ENCODE measurements around the gene AQR. TPM values are rescaled to one million over a fixed set of nuclear protein-coding genes. Genes with fewer than 3 reads are reported as not detected.

Gene AQR
- total RNA-seq (2014; rRNA removed): 26.1 and 34.2 TPM in 2 replicates
- percentile 85 among the genes with signal in this experiment for Bru-seq, nascent RNA
- BruChase-seq, experiment 1, labeled RNA remaining after a 6-hour chase: percentile 82 among the genes with signal in this experiment
- percentile 84 among the genes with signal in this experiment for BruChase-seq, experiment 2, labeled RNA remaining after a 2-hour chase
- long read RNA-seq, full-length matches to known transcripts: 52 of 68 reads
- long read RNA-seq, partial matches to known transcripts: 8 of 68 reads
- long read RNA-seq, other reads (novel, unspliced or antisense): 8 of 68 reads

DNA sequence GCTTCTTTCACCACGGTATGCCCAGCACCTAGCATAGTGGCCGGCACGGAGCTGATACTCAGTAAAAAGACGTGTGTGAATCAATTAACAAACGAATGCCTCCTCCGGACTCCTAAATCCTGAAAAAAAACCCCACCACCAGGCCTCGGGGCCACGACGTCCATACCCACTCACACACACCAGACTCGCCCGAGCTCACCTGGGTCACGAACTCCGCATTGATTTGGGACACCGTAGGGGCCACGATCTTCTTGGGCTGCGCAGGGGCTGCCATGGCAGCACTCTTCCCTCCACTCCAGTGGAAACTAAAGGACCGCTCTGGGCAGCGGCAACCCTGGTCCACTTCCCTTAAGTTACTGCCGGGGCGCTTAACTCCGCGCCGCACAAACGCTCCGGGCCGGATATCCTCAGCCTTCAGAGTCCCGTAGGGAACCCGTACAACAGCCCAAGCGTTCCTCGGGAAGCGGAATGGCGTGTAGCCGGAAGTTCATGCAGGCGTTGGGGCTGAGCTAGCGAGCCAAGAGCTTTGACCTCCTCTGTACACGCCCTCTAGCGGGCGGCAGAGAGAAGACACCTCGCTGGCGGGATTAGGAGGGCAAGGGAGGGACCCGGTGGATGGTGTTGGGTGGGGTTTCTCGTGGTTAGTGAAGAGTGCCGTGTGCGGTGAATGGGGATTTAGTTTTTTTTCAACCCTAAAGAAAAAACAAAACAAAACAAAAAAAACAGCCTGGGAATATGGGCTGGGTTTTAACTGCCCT, at the start of gene AQR:
AQR (minus strand) TSS at position 403 of the 758 bp plus-strand sequence; CDS start at position 274, 129 bp downstream.
- TSS peak; percentile 75 for BruUV-seq (replicated peaks)
- Histone ChIP-seq H3K4me2 (ENCODE audit: low read length) (peak within 1 kb of the TSS; percentile 81), H3K27me3 (ENCODE audit: low read length) (no peaks in the 10 kb centered on the region), H3K9ac (ENCODE audit: low read length) (peak within 1 kb of the TSS; percentile 89), H3F3A (ENCODE audit: low read length, unreplicated experiment) (peaks cover 6% of the 10 kb centered on the region), H4K20me1 (ENCODE audit: low read length) (peaks cover 10% of the 10 kb centered on the region; the same call in 1 of the 2 replicates), H3K27ac (ENCODE audit: low read length) (no peak within 1 kb of the TSS), H3K9me2 (replicated peaks; ENCODE audit: low read length) (no peaks in the 10 kb centered on the region), H3K4me1 (ENCODE audit: insufficient read depth, low read length) (0 out of 2 replicates have a peak, but pooled peaks cover 5% of the 10 kb centered on the region), H3K36me3 (ENCODE audit: low read depth, low read length) (no peaks in the 10 kb centered on the region; the same call in 1 of the 2 replicates), H2AFZ (ENCODE audit: low read length) (peak within 1 kb of the TSS; percentile 89), H3K79me2 (ENCODE audit: low read length) (peaks cover 49% of the 10 kb centered on the region), H3K4me3 (ENCODE audit: low read length) (peak within 1 kb of the TSS; percentile 91), H3K9me3 (ENCODE audit: low read length) (no peaks in the 10 kb centered on the region)
- intact Hi-C loops (cut with micrococcal nuclease): loop anchor here (1.0 to 10.0 kb wide), 3 partner anchors 19 to 745 kb away; partner anchors contain the start of genes EMC4 and ZNF770
- CTCF ChIA-PET: interaction anchor here (0.6 to 1.4 kb wide), 12 partner anchors 10 to 657 kb away, joined by 3 to 21 read pairs (median 3); partner anchors contain the start of gene ZNF770
- peak; percentile 99 for DNase-seq
- peak; percentile 100 for ATAC-seq
- POLR2A ChIA-PET (ENCODE audit: unreplicated experiment): interaction anchor here (0.5 to 1.0 kb wide), 10 partner anchors 16 to 576 kb away, joined by 3 to 22 read pairs (median 4); partner anchors contain the start of gene ZNF770
- TF ChIP-seq, protein P1, sequence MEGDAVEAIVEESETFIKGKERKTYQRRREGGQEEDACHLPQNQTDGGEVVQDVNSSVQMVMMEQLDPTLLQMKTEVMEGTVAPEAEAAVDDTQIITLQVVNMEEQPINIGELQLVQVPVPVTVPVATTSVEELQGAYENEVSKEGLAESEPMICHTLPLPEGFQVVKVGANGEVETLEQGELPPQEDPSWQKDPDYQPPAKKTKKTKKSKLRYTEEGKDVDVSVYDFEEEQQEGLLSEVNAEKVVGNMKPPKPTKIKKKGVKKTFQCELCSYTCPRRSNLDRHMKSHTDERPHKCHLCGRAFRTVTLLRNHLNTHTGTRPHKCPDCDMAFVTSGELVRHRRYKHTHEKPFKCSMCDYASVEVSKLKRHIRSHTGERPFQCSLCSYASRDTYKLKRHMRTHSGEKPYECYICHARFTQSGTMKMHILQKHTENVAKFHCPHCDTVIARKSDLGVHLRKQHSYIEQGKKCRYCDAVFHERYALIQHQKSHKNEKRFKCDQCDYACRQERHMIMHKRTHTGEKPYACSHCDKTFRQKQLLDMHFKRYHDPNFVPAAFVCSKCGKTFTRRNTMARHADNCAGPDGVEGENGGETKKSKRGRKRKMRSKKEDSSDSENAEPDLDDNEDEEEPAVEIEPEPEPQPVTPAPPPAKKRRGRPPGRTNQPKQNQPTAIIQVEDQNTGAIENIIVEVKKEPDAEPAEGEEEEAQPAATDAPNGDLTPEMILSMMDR (conservative IDR thresholded peaks at IDR 0.05; ENCODE audit: low read depth, low read length): peak; percentile 92
- no peak for TF ChIP-seq EZH2 (IDR thresholded peaks at IDR 0.05; ENCODE audit: low read length, unreplicated experiment)

DNA sequence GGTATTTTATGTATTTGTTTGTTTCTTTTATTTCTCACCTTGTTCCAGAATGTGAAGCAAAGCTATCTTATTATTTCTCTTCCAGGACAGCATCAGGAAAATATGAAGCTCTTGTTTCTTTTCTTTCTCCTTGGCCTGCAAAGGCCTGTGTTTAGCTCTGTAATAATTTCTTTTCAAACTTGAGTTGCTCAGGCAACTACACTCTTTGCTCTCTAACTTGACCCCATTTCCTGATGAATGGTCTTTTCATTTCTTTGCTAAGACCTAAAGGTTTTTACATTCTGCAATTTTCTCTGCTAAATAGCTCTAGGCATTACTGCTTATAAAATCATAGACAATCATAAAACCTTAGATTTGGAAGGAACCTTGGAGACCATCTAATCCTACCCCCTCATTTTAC, 44.7 kb upstream of the AQR start:
- H3F3A ChIP-seq (ENCODE audit: low read length, unreplicated experiment): no peaks in the 10 kb centered on the region
- H3K4me3 ChIP-seq (ENCODE audit: low read length): no peak overlapping the region
- TF ChIP-seq EZH2phosphoT487 (IDR thresholded peaks at IDR 0.05; ENCODE audit: borderline replicate concordance, low read length) (no peak), EZH2 (IDR thresholded peaks at IDR 0.05; ENCODE audit: low read length, unreplicated experiment) (no peak)
- TF ChIP-seq, protein P1 (conservative IDR thresholded peaks at IDR 0.05; ENCODE audit: low read depth, low read length): no peak
- POLR2A ChIA-PET (ENCODE audit: unreplicated experiment): interaction anchor here (0.5 kb wide), 1 partner anchor 494 kb away, joined by 3 read pairs; no protein-coding TSS in a partner anchor
- H3K9me2 ChIP-seq (replicated peaks; ENCODE audit: low read length): no peaks in the 10 kb centered on the region
- CTCF ChIA-PET: interaction anchor here (0.7 kb wide), 1 partner anchor 25 kb away, joined by 3 read pairs; no protein-coding TSS in a partner anchor
- intact Hi-C loops (cut with micrococcal nuclease): no loop called here
- no TSS peak for BruUV-seq (replicated peaks)
- DNase-seq: no peak
- no peak overlapping the region for H3K9ac ChIP-seq (ENCODE audit: low read length)
- no peaks in the 10 kb centered on the region for H4K20me1 ChIP-seq (ENCODE audit: low read length)
- H3K79me2 ChIP-seq (ENCODE audit: low read length): no peaks in the 10 kb centered on the region
- H3K4me1 ChIP-seq (ENCODE audit: insufficient read depth, low read length): no peaks in the 10 kb centered on the region
- no peak overlapping the region for H2AFZ ChIP-seq (ENCODE audit: low read length)
- H3K4me2 ChIP-seq (ENCODE audit: low read length): no peak overlapping the region
- H3K27me3 ChIP-seq (ENCODE audit: low read length): no peaks in the 10 kb centered on the region
- no peaks in the 10 kb centered on the region for H3K9me3 ChIP-seq (ENCODE audit: low read length)
- H3K27ac ChIP-seq (ENCODE audit: low read length): no peak overlapping the region
- no peaks in the 10 kb centered on the region for H3K36me3 ChIP-seq (ENCODE audit: low read depth, low read length)
- no peak for ATAC-seq

All from PC-3 (cell line).